T-cell (primary cell): ENCODE results near the gene EPHB4. TPM values are rescaled to one million over a fixed set of nuclear protein-coding genes. Genes with fewer than 3 reads are reported as not detected.

ENCODE experiments used
- ATAC-seq, 4 experiments: fragments of 200-7000 bp in 3 of 4; fragments of 150-1000 bp in 1 of 4; cut with Tn5 transposase; replicated peaks in 1 of 4; 1 replicate in 3 of 4; 2 replicates in 1 of 4; pipeline ENCODE4 v1.10.0; 2021; ENCODE audit warnings: moderate library complexity in 3 of 4, mild to moderate bottlenecking in 2 of 4, moderate number of reproducible peaks in 1 of 4
- CTCF ChIA-PET, 2 donors: fragments of 300-600 bp; sonication (Branson Sonifier 250); formaldehyde crosslinking; loops; one replicate each; lab custom pipeline; 2022; ENCODE audit warnings: antibody characterized with exemption in 2 of 2; lab: Charles Lee
- POLR2A ChIA-PET, 2 donors: fragments of 300-600 bp; sonication (Branson Sonifier 250); formaldehyde crosslinking; loops; one replicate each; lab custom pipeline; 2022; ENCODE audit warnings: antibody characterized with exemption in 2 of 2; lab: Charles Lee
- DNase-seq, 35 experiments: peaks; one replicate each; pipeline versions ENCODE4 v3.0.0 to v3.0.0-alpha.2; 2013 to 2023
- H3K27ac ChIP-seq: one replicate; pipeline ENCODE4 v1.5.1; 2013; ENCODE audit warnings: low read length
- H3K27me3 ChIP-seq, 2 experiments: replicated peaks in 1 of 2; 1 replicate in 1 of 2; 2 replicates in 1 of 2; pipeline versions ENCODE4 v1.6.1 to v1.7.0; 2013; ENCODE audit warnings: low read length in 1 of 2, mixed read lengths in 1 of 2; ENCODE audit not compliant: control insufficient read depth in 2 of 2, insufficient read depth in 2 of 2; ENCODE audit errors: extremely low read depth in 1 of 2
- H3K36me3 ChIP-seq, 2 donors: 1 replicate in 1 of 2; 2 replicates in 1 of 2; pipeline versions ENCODE4 v1.6.1 to v1.7.0; 2013; ENCODE audit warnings: low read length in 1 of 2; ENCODE audit not compliant: control insufficient read depth in 2 of 2, insufficient read depth in 1 of 2; ENCODE audit errors: extremely low read depth in 1 of 2
- H3K4me1 ChIP-seq, 2 experiments: 1 replicate in 1 of 2; 2 replicates in 1 of 2; pipeline versions ENCODE4 v1.6.1 to v1.7.0; 2013; ENCODE audit warnings: low read length in 2 of 2, mixed read lengths in 1 of 2; ENCODE audit not compliant: insufficient read depth in 2 of 2, control insufficient read depth in 1 of 2; ENCODE audit errors: extremely low read depth in 1 of 2
- H3K4me3 ChIP-seq, 2 donors: 1 replicate in 1 of 2; 2 replicates in 1 of 2; pipeline versions ENCODE4 v1.5.1 to v1.7.0; 2013; ENCODE audit warnings: mild to moderate bottlenecking in 2 of 2, low read length in 1 of 2, moderate library complexity in 1 of 2; ENCODE audit not compliant: control insufficient read depth in 1 of 2; ENCODE audit errors: extremely low read depth in 1 of 2
- H3K9me3 ChIP-seq: 2 replicates; pipeline ENCODE4 v1.7.0; 2013
- H3K27ac Mint-ChIP-seq, 2 donors: one replicate each; pipeline ENCODE4 v1.8.0; 2020 to 2021; ENCODE audit warnings: mild to moderate bottlenecking in 2 of 2, mixed read lengths in 2 of 2
- H3K27me3 Mint-ChIP-seq, 2 donors: one replicate each; pipeline ENCODE4 v1.8.0; 2021 to 2022; ENCODE audit warnings: mixed read lengths in 2 of 2
- H3K36me3 Mint-ChIP-seq: one replicate; pipeline ENCODE4 v1.8.0; 2021; ENCODE audit warnings: mixed read lengths
- H3K4me1 Mint-ChIP-seq, 3 donors: one replicate each; pipeline ENCODE4 v1.8.0; 2020 to 2022; ENCODE audit warnings: mixed read lengths in 3 of 3, mild to moderate bottlenecking in 1 of 3
- H3K4me3 Mint-ChIP-seq, 3 donors: one replicate each; pipeline ENCODE4 v1.8.0; 2020 to 2022; ENCODE audit warnings: mild to moderate bottlenecking in 3 of 3, mixed read lengths in 3 of 3, moderate library complexity in 3 of 3
- H3K9me3 Mint-ChIP-seq, 3 donors: one replicate each; pipeline ENCODE4 v1.8.0; 2020 to 2022; ENCODE audit warnings: mixed read lengths in 3 of 3
- WGBS: methylation state at CpG from one replicate; pipeline ENCODE4 v1.1.5; 2013; ENCODE audit warnings: missing lambda C conversion rate; ENCODE audit not compliant: insufficient coverage; 5-methylcytosine and 5-hydroxymethylcytosine counted together
- total RNA-seq, 35 experiments: library from RNA in 6 of 35; stranded (reverse) in 6 of 35; fragments of 120-200 nt in 1 of 35; gene quantifications; one replicate each; pipeline versions ENCODE4 v1.2.1 to v1.2.4 and lab custom pipeline; 2013 to 2026

The EPHB4 gene
- total RNA-seq, 5 donors from 2014 or later (not counting 1 experiment from before 2014, with no cell fraction given): 7.8 to 12.7 (median 9.5) TPM

- Mint-ChIP-seq H3K27ac (no peak overlapping the region), H3K27me3 (peaks cover 12 to 20% of the 10 kb centered on the region in 2 donors), H3K4me3 (no peak overlapping the region), H3K9me3 (no peaks in the 10 kb centered on the region), H3K4me1 (peaks cover 13 to 26% (median 23%) of the 10 kb centered on the region in 3 donors), H3K36me3 (no peaks in the 10 kb centered on the region)
- 80% methylated on average over 1 of the region's 5 CpGs for WGBS
- H3K27ac ChIP-seq: no peak overlapping the region
- POLR2A ChIA-PET: no interaction called here
- CTCF ChIA-PET: interaction anchor here in 1 of 2 donors (0.6 kb wide), 1 partner anchor 1537 kb away, joined by 3 read pairs; no protein-coding TSS in a partner anchor
- no peaks in the 10 kb centered on the region for H3K36me3 ChIP-seq
- H3K9me3 ChIP-seq: no peaks in the 10 kb centered on the region
- ATAC-seq (no peak), DNase-seq (no peak)
- H3K27me3 ChIP-seq: peaks cover 2 to 33% of the 10 kb centered on the region in 2 experiments
- H3K4me3 ChIP-seq: no peak overlapping the region
- H3K4me1 ChIP-seq: peaks cover 14 to 21% of the 10 kb centered on the region in 2 experiments
Observed at GRCh38 chr7:100832281-100832633, 4.9 kb upstream of the EPHB4 start.

- H3K27me3 Mint-ChIP-seq: peaks cover 24 to 33% of the 10 kb centered on the region in 2 donors
- Histone ChIP-seq H3K36me3 (no peaks in the 10 kb centered on the region), H3K27ac (no peak overlapping the region), H3K4me3 (no peak overlapping the region), H3K27me3 (peaks cover 2 to 49% of the 10 kb centered on the region in 2 experiments), H3K4me1 (peaks cover 12 to 26% of the 10 kb centered on the region in 2 experiments), H3K9me3 (no peaks in the 10 kb centered on the region)
- CTCF ChIA-PET: no interaction called here
- H3K27ac Mint-ChIP-seq: no peak overlapping the region
- no peaks in the 10 kb centered on the region for H3K36me3 Mint-ChIP-seq
- H3K4me1 Mint-ChIP-seq: peaks cover 18 to 24% (median 24%) of the 10 kb centered on the region in 3 donors
- POLR2A ChIA-PET: no interaction called here
- no CpG with 5 or more reads among the region's 4 CpGs for WGBS
- no peak for DNase-seq
- ATAC-seq: no peak
- H3K9me3 Mint-ChIP-seq: no peaks in the 10 kb centered on the region
- no peak overlapping the region for H3K4me3 Mint-ChIP-seq
Observed at GRCh38 chr7:100830396-100830795, 3.1 kb upstream of the EPHB4 start.

- no peak overlapping the region for H3K4me3 ChIP-seq
- Mint-ChIP-seq H3K27me3 (peaks cover 26 to 40% of the 10 kb centered on the region in 2 donors), H3K4me1 (peaks cover 18 to 26% (median 25%) of the 10 kb centered on the region in 3 donors), H3K9me3 (no peaks in the 10 kb centered on the region), H3K4me3 (peak overlapping the region in 1 of 3 donors; percentile 38), H3K36me3 (no peaks in the 10 kb centered on the region), H3K27ac (no peak overlapping the region)
- CTCF ChIA-PET: no interaction called here
- no peak overlapping the region for H3K27ac ChIP-seq
- no peaks in the 10 kb centered on the region for H3K9me3 ChIP-seq
- no peaks in the 10 kb centered on the region for H3K36me3 ChIP-seq
- H3K27me3 ChIP-seq: peaks cover 2 to 60% of the 10 kb centered on the region in 2 experiments
- DNase-seq (no peak), ATAC-seq (no peak)
- POLR2A ChIA-PET: no interaction called here
- H3K4me1 ChIP-seq: peaks cover 12 to 26% of the 10 kb centered on the region in 2 experiments
- WGBS: 61% methylated on average over 18 of the region's 20 CpGs
Observed at GRCh38 chr7:100829150-100829716, 1.9 kb upstream of the EPHB4 start.

- ChIA-PET POLR2A (no interaction called here), CTCF (no interaction called here)
- 1% methylated on average over 49 of the region's 71 CpGs for WGBS
- Histone ChIP-seq H3K36me3 (no peaks in the 10 kb centered on the region), H3K9me3 (no peaks in the 10 kb centered on the region), H3K27ac (no peak overlapping the region), H3K27me3 (peaks cover 2 to 64% of the 10 kb centered on the region in 2 experiments), H3K4me3 (peak overlapping the region in 1 of 2 donors; percentile 57), H3K4me1 (peaks cover 12 to 26% of the 10 kb centered on the region in 2 experiments)
- Mint-ChIP-seq H3K4me1 (peaks cover 18 to 26% (median 25%) of the 10 kb centered on the region in 3 donors), H3K9me3 (no peaks in the 10 kb centered on the region), H3K27ac (no peak overlapping the region), H3K27me3 (peaks cover 26 to 46% of the 10 kb centered on the region in 2 donors), H3K4me3 (peak overlapping the region; percentile 70 to 80 (median 76)), H3K36me3 (no peaks in the 10 kb centered on the region)
- DNase-seq (no peak), ATAC-seq (peak; percentile 36 to 54 (median 50))
Observed at GRCh38 chr7:100826514-100827329, 601 bp downstream of the EPHB4 start.

- H3K4me3 ChIP-seq: no peak overlapping the region
- H3K9me3 Mint-ChIP-seq: no peaks in the 10 kb centered on the region
- H3K27me3 ChIP-seq: peaks cover 2 to 61% of the 10 kb centered on the region in 2 experiments
- H3K4me1 Mint-ChIP-seq: peaks cover 18 to 26% (median 25%) of the 10 kb centered on the region in 3 donors
- H3K9me3 ChIP-seq: no peaks in the 10 kb centered on the region
- no peak for DNase-seq
- H3K27ac ChIP-seq: no peak overlapping the region
- peaks cover 26 to 44% of the 10 kb centered on the region in 2 donors for H3K27me3 Mint-ChIP-seq
- H3K4me1 ChIP-seq: peaks cover 12 to 26% of the 10 kb centered on the region in 2 experiments
- no peak for ATAC-seq
- WGBS: 20% methylated on average over 11 of the region's 17 CpGs
- ChIA-PET CTCF (no interaction called here), POLR2A (no interaction called here)
- H3K27ac Mint-ChIP-seq: peak overlapping the region in 1 of 2 donors; percentile 44
- no peaks in the 10 kb centered on the region for H3K36me3 ChIP-seq
- peak overlapping the region; percentile 70 to 80 (median 76) for H3K4me3 Mint-ChIP-seq
- no peaks in the 10 kb centered on the region for H3K36me3 Mint-ChIP-seq
Observed at GRCh38 chr7:100825751-100826513, 1.4 kb downstream of the EPHB4 start.

GRCh38 chr7:100825215-100825671 lies 2.1 kb downstream of the EPHB4 start:
- H3K4me3 ChIP-seq: no peak overlapping the region
- WGBS: 87% methylated on average over 7 of the region's 16 CpGs
- Mint-ChIP-seq H3K27me3 (peaks cover 26 to 42% of the 10 kb centered on the region in 2 donors), H3K36me3 (no peaks in the 10 kb centered on the region), H3K9me3 (no peaks in the 10 kb centered on the region), H3K4me3 (peak overlapping the region in 1 of 3 donors; percentile 80), H3K27ac (peak overlapping the region in 1 of 2 donors; percentile 44), H3K4me1 (peaks cover 18 to 26% (median 25%) of the 10 kb centered on the region in 3 donors)
- peaks cover 2 to 61% of the 10 kb centered on the region in 2 experiments for H3K27me3 ChIP-seq
- no peaks in the 10 kb centered on the region for H3K9me3 ChIP-seq
- H3K27ac ChIP-seq: no peak overlapping the region
- POLR2A ChIA-PET: no interaction called here
- ATAC-seq: no peak
- no peaks in the 10 kb centered on the region for H3K36me3 ChIP-seq
- DNase-seq: no peak
- CTCF ChIA-PET: no interaction called here
- H3K4me1 ChIP-seq: peaks cover 12 to 26% of the 10 kb centered on the region in 2 experiments
